ENCODE results near the gene RUNDC1.

DNA sequence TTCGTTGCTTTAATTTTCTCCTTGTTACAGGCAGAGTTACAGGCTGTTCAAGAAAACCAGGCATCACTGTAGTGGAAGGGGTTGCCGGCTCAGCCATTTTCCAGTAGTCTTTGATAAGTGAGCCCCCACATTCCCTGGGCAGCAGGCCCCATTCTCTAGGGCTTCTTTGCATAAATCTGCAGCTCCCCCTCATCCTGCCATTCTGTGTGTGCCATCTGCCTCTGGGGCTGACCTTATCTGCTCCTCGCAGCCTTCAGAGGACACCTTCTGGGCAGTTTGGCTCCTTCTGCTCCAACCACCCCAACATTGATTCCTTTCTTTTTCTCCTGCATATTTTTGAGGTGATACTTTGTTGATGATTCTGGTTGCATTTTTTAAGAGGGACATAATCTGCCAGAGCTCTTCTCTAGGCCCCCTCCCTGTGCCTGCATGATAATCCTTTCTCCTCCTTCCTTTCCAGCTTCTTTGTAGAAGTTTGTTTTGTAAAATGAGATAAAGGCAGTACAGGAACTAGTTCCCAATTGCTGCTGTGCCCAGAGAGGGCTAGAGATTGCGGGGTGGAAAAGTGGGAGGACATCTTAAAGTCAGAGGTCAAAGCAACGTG is 61.8 kb downstream of the RUNDC1 start:
- TF ChIP-seq EZH2 (optimal IDR thresholded peaks at IDR 0.05; ENCODE audit: low read depth, low read length) = no peak
- TF ChIP-seq, protein P1, sequence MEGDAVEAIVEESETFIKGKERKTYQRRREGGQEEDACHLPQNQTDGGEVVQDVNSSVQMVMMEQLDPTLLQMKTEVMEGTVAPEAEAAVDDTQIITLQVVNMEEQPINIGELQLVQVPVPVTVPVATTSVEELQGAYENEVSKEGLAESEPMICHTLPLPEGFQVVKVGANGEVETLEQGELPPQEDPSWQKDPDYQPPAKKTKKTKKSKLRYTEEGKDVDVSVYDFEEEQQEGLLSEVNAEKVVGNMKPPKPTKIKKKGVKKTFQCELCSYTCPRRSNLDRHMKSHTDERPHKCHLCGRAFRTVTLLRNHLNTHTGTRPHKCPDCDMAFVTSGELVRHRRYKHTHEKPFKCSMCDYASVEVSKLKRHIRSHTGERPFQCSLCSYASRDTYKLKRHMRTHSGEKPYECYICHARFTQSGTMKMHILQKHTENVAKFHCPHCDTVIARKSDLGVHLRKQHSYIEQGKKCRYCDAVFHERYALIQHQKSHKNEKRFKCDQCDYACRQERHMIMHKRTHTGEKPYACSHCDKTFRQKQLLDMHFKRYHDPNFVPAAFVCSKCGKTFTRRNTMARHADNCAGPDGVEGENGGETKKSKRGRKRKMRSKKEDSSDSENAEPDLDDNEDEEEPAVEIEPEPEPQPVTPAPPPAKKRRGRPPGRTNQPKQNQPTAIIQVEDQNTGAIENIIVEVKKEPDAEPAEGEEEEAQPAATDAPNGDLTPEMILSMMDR (IDR thresholded peaks at IDR 0.05; ENCODE audit: low read length) = no peak
